Panc1 (cell line): ENCODE measurements around the gene PRR5L. TPM values are rescaled to one million over a fixed set of nuclear protein-coding genes. Genes with fewer than 3 reads are reported as not detected.

Source experiments
- ATAC-seq: fragments of 200-7000 bp; cut with Tn5 transposase; 2 replicates; pipeline ENCODE4 v1.9.1; 2020; ENCODE audit warnings: mild to moderate bottlenecking, moderate library complexity
- BruUV-seq: library from RNA; stranded (reverse); fragments of 400-500 nt; replicated peaks from 2 replicates; lab custom pipeline; 2021; lab: Mats Ljungman, UMichigan
- CTCF ChIA-PET: fragments of 300-600 bp; sonication (Branson Sonifier 250); formaldehyde crosslinking; loops from one replicate; lab custom pipeline; 2022; ENCODE audit warnings: antibody characterized with exemption; lab: Charles Lee
- POLR2A ChIA-PET: fragments of 300-600 bp; sonication (Branson Sonifier 250); formaldehyde crosslinking; loops from one replicate; lab custom pipeline; 2022; ENCODE audit warnings: antibody characterized with exemption; lab: Charles Lee
- DNase-seq: peaks from one replicate; pipeline ENCODE4 v3.0.0-alpha.2; 2010; ENCODE audit warnings: low read depth, low spot score
- H3K27ac ChIP-seq: 2 replicates; pipeline ENCODE4 v1.5.1; 2011; ENCODE audit warnings: mild to moderate bottlenecking, low read length, inconsistent platforms
- H3K27me3 ChIP-seq: fragments of 200-500 bp; sonication (Bioruptor generic); 2 replicates; pipeline ENCODE4 v1.6.0; 2014; ENCODE audit warnings: low read length, inconsistent platforms; ENCODE audit not compliant: control insufficient read depth, insufficient read depth
- H3K36me3 ChIP-seq: fragments of 200-500 bp; sonication (Bioruptor generic); 2 replicates; pipeline ENCODE4 v1.5.1; 2014; ENCODE audit warnings: inconsistent platforms, mild to moderate bottlenecking, low read length, moderate library complexity; ENCODE audit not compliant: control insufficient read depth, insufficient read depth
- H3K4me1 ChIP-seq: 2 replicates; pipeline ENCODE4 v1.5.1; 2011; ENCODE audit warnings: inconsistent platforms, mild to moderate bottlenecking, low read length, moderate library complexity; ENCODE audit not compliant: control insufficient read depth, insufficient read depth
- H3K4me3 ChIP-seq, 2 experiments: 2 replicates each; pipeline ENCODE4 v1.5.1; 2011 to 2012; ENCODE audit warnings: low read depth in 2 of 2, low read length in 2 of 2, mild to moderate bottlenecking in 2 of 2, inconsistent platforms in 1 of 2, moderate library complexity in 1 of 2
- H3K9me3 ChIP-seq: fragments of 200-500 bp; sonication (Bioruptor generic); 2 replicates; pipeline ENCODE4 v1.5.1; 2014; ENCODE audit warnings: low read depth, mild to moderate bottlenecking, inconsistent platforms, low read length, moderate library complexity; ENCODE audit not compliant: control insufficient read depth, insufficient read depth
- CTCF ChIP-seq: fragments of 450-650 bp; IDR thresholded peaks from 2 replicates; pipeline ENCODE4 v1.5.1; 2017; ENCODE audit warnings: mild to moderate bottlenecking
- POLR2AphosphoS5 ChIP-seq: IDR thresholded peaks from 2 replicates; pipeline ENCODE4 v1.6.1; 2012; ENCODE audit warnings: mild to moderate bottlenecking, low read depth, low read length, moderate library complexity
- REST ChIP-seq, 2 experiments: IDR thresholded peaks; 2 replicates each; pipeline ENCODE4 v1.6.1; 2011 to 2012; ENCODE audit warnings: low read depth in 2 of 2, control low read depth in 1 of 2, low read length in 1 of 2, mild to moderate bottlenecking in 1 of 2, moderate library complexity in 1 of 2; ENCODE audit not compliant: insufficient read depth in 1 of 2
- SIN3A ChIP-seq: IDR thresholded peaks from 2 replicates; pipeline ENCODE4 v1.6.1; 2012; ENCODE audit warnings: low read depth, mild to moderate bottlenecking, low read length, moderate library complexity, borderline replicate concordance; ENCODE audit not compliant: insufficient read depth
- TCF7L2 ChIP-seq: IDR thresholded peaks from 2 replicates; pipeline ENCODE4 v1.6.1; 2011; ENCODE audit warnings: mild to moderate bottlenecking, low read depth, low read length, inconsistent platforms
- in situ Hi-C: cut with HindIII; loops from 2 replicates; pipeline ENCODE4 v1.10.0; 2016; ENCODE audit warnings: low sequenced_read_pairs, low pct_unique_long_range_greater_than_20kb
- intact Hi-C: fragments of 100-400 bp; cut with micrococcal nuclease; formaldehyde crosslinking; loops from one replicate; pipeline ENCODE4 v1.10.0; 2022; ENCODE audit not compliant: unreplicated experiment
- total RNA-seq: library from RNA; stranded (reverse); gene quantifications from one replicate; pipeline ENCODE4 v1.2.1, GENCODE V29; 2021; ENCODE audit not compliant: unreplicated experiment

PRR5L gene
- total RNA-seq, 1 experiment from 2014 or later, result 0.36 TPM

GRCh38 chr11:36389811-36390210 lies 93.7 kb downstream of the PRR5L start:
- ATAC-seq (no peak), DNase-seq (no peak)
- H3K9me3 ChIP-seq, result no peaks in the 10 kb centered on the region
- no peak overlapping the region for H3K27ac ChIP-seq
- no peak overlapping the region for H3K4me3 ChIP-seq
- in situ Hi-C loops, result no loop called here
- intact Hi-C loops, result no loop called here
- CTCF ChIA-PET, result no interaction called here
- H3K27me3 ChIP-seq, result no peaks in the 10 kb centered on the region
- BruUV-seq, result no TSS peak
- TF ChIP-seq SIN3A, result no peak
- no peaks in the 10 kb centered on the region for H3K4me1 ChIP-seq
- H3K36me3 ChIP-seq, result no peaks in the 10 kb centered on the region
- POLR2A ChIA-PET, result no interaction called here

- no peaks in the 10 kb centered on the region for H3K36me3 ChIP-seq
- in situ Hi-C loops (no loop called here), intact Hi-C loops (no loop called here)
- CTCF ChIA-PET, result no interaction called here
- ATAC-seq (no peak), DNase-seq (no peak)
- H3K4me1 ChIP-seq, result no peaks in the 10 kb centered on the region
- no TSS peak for BruUV-seq
- POLR2A ChIA-PET, result no interaction called here
- no peak for TF ChIP-seq SIN3A
- TF ChIP-seq CTCF, result no peak
- TF ChIP-seq TCF7L2, result no peak
- TF ChIP-seq REST (IDR thresholded peaks at IDR 0.05; ENCODE audit: insufficient read depth in 1 of 2, low read depth in 2 of 2, low read length in 1 of 2), result no peak
- no peak overlapping the region for H3K4me3 ChIP-seq
- no peaks in the 10 kb centered on the region for H3K27me3 ChIP-seq
- H3K27ac ChIP-seq, result no peak overlapping the region
- H3K9me3 ChIP-seq, result no peaks in the 10 kb centered on the region
Measured at GRCh38 chr11:36390963-36391471, 94.9 kb downstream of the PRR5L start.

- no peak overlapping the region for H3K4me3 ChIP-seq
- CTCF ChIA-PET, result no interaction called here
- no TSS peak for BruUV-seq
- POLR2A ChIA-PET, result no interaction called here
- in situ Hi-C loops (no loop called here), intact Hi-C loops (no loop called here)
- TF ChIP-seq CTCF (no peak), TCF7L2 (no peak), SIN3A (no peak), POLR2AphosphoS5 (no peak), REST (IDR thresholded peaks at IDR 0.05; ENCODE audit: insufficient read depth in 1 of 2, low read depth in 2 of 2, low read length in 1 of 2) (no peak)
- DNase-seq (no peak), ATAC-seq (no peak)
- H3K27me3 ChIP-seq, result no peaks in the 10 kb centered on the region
- no peak overlapping the region for H3K27ac ChIP-seq
- no peaks in the 10 kb centered on the region for H3K4me1 ChIP-seq
- H3K9me3 ChIP-seq, result no peaks in the 10 kb centered on the region
- no peaks in the 10 kb centered on the region for H3K36me3 ChIP-seq
Measured at GRCh38 chr11:36392196-36392595, 96.1 kb downstream of the PRR5L start.
